ENCODE measurements around the gene COCH. TPM values are rescaled to one million over a fixed set of nuclear protein-coding genes. Genes with fewer than 3 reads are reported as not detected.

COCH gene
- total RNA-seq = 0.37 and 1.00 TPM in 2 replicates

DNA sequence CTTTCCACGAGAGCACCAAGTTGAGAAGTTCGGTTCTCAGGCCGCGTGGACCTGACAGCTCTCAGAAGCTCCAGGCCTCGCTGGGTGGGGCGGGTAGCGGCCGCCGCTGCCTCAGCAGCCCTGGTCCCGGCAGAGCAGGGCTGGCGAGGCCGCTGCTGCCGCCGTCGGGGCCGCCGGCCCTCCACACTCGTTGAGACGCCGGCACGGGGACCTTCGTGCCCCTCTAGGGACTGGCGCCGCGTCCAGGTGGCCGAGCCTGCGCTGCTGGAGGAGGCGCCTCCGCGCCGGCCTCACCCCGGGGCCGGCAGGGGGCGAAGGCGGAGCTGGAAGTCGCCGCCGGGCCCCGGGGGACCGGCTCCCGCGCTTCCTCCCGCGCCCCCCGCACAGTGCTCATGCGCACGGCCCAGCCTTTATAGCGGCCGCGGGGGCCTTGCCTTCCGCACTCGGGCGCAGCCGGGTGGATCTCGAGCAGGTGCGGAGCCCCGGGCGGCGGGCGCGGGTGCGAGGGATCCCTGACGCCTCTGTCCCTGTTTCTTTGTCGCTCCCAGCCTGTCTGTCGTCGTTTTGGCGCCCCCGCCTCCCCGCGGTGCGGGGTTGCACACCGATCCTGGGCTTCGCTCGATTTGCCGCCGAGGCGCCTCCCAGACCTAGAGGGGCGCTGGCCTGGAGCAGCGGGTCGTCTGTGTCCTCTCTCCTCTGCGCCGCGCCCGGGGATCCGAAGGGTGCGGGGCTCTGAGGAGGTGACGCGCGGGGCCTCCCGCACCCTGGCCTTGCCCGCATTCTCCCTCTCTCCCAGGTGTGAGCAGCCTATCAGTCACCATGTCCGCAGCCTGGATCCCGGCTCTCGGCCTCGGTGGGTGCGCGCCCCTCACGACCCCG lies at the start of gene COCH:
COCH (plus strand) TSS at position 440 of the 879 bp plus-strand sequence; CDS start at position 820, 380 bp downstream.

Other genes with a start within 250 kb of the COCH start
- gene AP4S1, start 151.1 kb downstream of the COCH start, total RNA-seq = 4.9 and 6.4 TPM in 2 replicates
- 75.1 and 78.8 TPM in 2 replicates for gene STRN3, start 151.8 kb downstream of the COCH start, total RNA-seq

Data from uterine smooth muscle cell (primary cell).